Stimulated activated CD4-positive, alpha-beta T cell treated with anti-CD3 and anti-CD28 coated beads, Interleukin-4, amount 100 ng/mL, for 1 hour (primary cell): Measurements from ENCODE around the gene KCNJ9.

Experiments
- DNase-seq: peaks from one replicate; pipeline ENCODE4 v3.0.0-alpha.2; 2020

KCNJ9 gene

DNA sequence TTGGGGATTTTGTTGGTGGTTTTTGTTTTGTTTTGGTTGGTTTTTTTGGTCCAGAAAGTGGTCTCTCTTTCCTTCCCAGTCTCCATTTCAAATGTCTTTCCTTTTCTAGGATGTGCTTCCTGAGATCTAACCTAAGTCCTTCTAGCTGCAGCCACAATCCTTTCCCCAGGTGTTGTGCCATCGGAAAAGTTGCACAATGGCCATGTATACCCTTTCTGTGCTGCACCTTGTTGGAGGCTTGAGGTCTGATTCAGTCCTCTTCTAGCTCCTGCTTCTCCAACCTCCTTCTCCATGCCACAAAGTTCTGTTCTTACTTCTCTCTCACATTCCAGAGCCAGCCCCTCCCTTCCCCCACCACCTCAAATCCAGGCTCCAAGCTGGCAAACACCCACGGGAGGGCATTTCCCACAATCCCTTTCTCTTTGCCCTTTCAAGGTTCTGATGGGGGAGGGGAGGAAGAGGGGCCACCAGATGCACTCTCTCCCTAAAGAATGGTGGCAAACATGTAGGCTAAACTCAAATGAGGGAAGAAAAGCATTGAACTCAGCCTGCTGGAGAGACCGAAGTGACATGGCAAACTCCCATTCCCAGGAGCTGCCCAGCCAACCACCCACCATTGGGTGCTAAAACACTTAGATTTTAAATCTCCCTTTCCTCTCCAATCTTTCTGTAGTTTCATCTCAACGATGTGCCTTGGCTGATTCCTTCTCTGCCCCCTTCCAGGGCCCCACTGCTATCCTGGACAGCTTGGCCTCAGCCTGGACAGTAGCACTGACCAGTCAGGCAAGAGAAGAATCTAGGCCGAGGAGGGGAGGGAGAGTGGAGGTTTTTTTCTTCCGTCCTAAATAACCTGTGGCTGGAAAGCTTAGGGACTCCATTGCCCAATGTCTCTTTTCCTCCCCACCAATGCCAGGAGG lies 14.3 kb upstream of the KCNJ9 start:
- DNase-seq = no peak

DNA sequence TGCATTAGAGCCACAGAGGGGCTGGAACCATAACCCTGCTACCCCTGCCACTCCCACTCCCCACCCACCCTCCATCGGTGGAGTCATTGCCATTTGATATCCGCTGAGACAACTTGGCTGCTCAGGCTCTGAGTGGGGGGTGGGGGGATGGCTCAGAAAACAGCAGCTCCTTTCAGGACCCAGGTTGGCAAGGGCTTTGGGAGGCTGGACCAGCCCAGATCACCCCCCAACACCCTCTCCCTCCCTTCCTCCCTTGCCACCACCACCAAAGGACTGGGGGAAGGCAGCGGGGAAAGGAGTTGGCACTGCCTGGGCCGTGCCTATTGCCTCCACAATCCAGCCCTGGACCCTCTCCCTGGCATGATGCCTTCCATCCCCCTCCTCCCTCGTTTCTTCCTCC lies 13.1 kb upstream of the KCNJ9 start:
- no peak for DNase-seq

DNA sequence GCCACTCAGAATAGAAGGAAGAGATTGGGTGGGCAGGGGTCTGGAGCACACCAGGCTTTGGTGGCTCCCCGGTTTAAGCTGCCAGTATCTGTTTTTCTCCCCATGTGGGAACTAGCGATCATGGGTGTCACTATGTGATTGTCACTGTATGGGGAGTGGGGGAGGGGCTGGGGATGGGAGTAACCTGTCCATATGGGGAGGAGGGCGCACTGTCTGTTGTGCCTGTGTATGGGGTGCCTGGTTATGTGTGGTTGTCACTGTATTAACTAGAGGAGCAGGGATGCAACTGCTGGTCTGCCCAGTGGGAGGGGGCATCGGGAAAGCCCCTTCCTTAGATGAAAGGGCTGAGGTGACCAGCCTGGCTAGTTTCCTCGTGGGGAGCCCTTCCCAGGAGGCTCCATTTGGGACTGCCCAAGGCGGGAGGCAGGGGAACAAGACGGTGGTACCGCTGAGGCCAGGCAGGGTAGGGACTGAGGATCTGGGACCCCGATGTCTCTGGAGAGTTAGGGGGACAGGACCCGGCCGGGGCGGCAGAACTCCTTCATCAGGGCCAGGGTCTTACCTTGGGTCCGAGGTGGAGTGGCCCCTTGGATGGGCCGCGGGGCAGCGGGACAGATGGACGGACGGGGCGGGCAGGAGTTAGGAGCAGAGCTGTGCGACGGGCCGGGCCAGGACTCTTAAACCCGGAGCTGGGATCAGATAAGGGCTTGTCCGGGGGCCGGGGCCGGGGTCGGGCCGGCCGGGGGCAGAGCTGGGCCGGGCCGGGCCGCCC lies 11.7 kb upstream of the KCNJ9 start, which contains the start of gene KCNJ10:
Gene KCNJ10, minus strand, starts transcription at position 701 of the 772 bp plus-strand sequence. CDS start 27,628 bp downstream, outside the sequence.
- DNase-seq = no peak

DNA sequence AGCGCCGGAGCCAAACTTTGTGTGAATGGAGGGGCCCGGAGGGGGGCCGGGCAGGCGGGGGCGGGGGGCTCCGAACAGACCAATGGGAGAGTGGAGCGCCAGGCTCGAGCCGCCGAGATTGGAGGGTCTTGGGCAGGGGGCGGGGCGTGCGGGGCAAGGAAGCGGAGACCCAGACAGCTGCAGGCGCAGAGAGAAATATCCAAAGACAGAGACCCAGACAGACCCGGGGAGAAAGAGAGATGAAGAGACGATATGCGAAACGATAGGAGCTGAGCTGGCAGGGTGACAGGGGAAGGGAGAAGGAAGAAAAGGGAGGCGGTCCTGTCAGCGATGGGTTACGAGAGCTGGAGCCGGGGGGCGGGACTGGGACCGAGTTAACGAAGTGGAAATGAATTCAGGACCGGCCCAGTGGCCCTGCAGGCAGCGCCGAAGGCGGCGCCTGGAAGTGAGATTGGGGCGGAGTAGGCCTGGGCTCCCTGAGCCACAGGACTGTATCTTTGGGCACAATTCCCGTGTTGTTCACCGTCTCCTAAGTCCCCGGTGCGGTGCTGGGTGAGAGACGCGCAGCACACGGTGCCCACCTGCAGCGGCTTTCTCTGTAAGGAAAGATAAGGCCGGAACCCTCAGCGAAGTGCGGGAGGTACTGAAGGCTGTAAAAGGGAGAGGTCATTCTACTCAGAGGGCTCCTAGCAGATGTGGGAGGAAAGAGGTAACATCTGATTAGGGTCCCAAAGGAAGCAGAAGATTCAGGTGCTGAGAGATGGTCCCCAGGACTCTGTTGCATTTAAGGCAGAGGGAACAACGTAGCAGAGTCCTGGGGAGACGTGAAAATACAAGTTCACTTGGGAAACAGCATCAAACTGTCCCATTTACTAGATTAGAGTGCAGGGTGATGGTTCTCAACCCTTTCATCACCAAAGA lies 10.8 kb upstream of the KCNJ9 start:
- peak; percentile 70 for DNase-seq

DNA sequence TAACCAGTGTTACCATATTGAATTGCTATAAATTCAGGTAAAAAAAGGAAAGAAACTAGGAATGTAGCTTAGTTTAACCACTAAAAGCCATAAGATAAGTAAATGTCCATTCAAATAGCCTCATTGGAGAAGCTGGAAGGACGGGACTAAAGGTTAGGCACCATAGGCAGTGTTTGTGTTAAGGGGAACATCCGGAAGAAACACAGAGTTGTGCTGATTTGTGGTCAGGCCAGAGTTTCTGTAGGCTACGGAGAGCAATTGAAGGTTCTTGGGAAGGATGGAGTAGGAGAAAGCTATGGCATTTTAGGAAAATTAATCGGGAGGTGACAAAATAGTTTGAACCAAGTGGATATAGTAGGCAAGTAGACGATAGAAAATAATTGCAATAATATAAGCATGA lies 10.0 kb upstream of the KCNJ9 start:
- no peak for DNase-seq

DNA sequence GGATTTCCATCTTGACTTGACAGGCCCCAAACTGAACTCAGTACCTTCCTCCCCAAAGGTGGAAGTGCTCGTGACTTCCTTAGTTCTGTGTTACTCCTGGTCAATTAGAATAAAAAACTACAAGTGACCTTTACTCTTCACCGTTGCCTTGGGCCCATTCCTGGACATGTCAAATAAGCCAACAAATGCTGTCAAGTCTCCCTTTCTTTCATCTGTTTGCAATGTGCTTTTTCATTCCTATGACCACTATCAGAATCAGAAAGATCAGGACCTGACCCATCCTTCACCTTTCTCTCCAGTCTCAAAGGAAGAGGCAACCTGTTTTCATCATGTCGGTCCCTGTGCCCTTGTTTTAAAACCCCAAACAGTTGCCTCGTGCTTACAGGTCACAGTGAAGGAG lies 6.5 kb upstream of the KCNJ9 start:
- no peak for DNase-seq

DNA sequence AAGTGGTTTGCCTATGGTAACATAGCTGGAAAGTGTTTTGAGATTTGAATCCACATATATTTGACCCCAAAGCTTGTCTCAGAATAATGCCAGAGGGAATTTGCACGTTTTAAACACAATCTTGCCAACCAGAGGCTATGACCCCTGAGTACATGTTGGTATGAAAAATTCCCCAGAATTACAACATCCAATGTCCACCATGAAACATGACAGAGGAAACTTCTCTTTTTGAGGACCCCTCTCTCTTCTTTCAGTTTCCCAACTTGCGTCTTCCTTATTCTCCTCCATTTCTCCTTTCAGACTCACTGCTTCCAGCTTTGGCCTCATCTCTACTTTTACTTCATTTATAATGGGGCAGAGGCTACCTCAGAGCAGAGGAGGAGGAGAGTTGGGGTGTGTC lies 5.5 kb upstream of the KCNJ9 start:
- DNase-seq = no peak

DNA sequence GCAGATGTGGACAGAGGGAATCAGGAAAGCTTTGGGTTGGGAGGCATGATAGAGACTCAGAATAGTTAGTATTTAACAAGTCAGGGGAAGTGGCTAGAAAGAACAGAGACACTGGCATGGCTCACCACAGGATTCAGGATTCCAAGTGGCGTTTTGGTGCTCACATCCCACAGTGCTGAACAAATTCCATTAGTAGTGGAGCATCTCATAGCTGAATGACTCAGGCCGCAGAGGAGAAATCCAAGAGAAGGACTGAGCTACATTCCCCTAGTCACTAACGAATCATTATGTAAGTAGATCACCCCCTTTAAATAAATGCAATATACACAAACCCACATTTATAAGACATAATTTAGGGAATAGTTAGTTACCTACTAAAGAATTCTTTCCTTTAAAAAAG lies 5.0 kb upstream of the KCNJ9 start:
- DNase-seq = no peak

DNA sequence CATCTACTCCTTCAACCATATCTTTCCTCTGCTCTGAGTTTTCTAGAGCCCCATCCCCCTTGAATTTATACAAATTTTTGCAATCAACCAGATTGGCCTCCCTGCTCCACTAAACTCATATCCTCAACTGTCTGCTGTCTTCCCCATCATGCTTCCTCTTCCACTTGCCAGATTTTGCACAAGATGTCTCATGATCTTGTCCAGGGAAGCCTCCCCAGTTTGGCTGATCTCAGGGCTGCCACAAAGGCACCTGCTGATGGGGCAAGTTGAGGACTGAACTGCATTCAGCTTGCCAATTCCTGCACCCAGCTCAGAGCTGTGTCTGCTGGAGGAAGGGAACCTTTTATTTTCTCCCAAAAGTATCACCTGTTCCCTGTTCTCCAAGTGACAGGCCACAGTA lies 3.9 kb upstream of the KCNJ9 start:
- DNase-seq = no peak

DNA sequence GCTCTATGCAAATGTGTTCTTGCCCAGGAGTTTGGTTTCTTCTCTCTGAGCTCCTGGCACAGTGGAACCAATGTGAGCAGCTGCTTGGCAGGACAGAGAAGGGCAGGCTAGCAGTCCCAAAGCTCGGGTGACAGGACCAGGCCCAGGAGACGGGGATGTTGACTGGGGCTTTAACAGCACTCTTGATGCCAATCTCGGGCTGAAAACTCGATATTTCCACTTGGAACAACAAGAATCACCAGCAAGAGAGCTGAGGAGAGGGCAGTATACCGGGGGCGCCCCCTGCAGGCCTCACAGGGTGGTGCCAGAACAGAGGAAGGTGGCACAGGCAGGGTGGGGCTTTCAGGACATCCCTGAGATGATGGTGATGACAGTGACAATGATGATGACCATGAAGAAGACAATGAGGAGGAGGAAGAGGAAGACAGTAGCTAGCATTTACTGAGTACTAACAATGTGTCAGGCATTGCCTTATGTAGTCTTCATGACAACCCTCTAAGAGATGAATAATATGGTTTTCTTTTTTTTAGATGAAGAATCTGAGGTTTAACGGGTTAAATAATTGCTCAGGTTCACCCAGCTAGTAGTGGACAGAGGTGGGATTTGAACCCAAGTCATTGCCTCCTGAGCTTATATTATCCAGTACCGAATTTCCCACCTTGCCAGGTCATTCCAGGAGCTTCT lies 2.7 kb upstream of the KCNJ9 start:
- peak; percentile 60 for DNase-seq

DNA sequence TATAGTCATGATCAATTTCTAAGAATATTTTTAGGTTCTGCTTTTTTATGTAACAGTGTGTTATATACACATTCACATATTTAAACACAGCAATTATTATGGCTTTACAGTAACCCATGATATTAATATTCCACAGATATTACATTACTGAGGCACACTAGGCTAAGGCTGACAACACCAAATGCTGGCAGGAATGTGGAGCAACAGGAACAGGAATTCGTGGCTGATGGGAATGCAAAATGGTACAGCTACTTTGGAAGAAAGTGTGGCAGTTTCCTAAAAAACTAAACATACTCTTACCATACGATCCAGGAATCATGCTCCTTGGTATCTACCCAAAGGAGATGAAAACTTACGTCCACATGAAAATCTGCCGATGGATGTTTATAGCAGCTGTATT lies 1.9 kb upstream of the KCNJ9 start:
- DNase-seq = no peak

DNA sequence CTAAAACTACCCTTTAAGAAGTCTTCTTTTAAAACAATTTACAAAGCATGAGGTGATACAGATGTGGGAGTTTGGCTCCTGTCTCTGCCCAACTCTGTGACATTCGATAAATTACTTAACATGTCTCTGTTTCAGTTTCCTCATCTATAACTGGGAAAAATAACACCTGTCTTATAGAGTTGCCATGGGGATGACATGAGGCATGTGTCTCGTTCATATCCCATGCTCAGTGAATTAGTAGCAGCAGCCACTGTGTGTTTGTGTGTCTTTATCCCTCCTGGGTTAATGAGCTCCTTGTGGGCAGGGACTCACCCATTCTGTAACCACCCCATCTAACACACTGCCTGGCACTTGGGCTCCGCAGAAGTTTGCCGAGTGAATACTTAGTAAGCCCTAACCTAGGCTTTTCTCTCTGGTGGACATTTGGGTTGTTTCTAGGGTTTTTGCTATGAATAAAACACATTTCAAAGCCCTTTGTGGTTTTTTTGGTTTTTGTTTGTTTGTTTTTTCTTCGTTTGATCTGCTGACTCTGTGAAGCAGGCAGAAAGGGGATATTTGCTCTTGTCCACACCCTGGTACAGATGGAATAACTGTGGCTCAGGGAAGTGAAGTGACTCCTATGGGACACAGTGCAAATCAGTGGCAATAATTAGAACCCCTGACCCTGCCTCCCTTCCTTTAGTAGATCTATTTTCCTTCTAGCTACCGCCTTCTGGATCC lies 797 bp upstream of the KCNJ9 start:
- DNase-seq = no peak

DNA sequence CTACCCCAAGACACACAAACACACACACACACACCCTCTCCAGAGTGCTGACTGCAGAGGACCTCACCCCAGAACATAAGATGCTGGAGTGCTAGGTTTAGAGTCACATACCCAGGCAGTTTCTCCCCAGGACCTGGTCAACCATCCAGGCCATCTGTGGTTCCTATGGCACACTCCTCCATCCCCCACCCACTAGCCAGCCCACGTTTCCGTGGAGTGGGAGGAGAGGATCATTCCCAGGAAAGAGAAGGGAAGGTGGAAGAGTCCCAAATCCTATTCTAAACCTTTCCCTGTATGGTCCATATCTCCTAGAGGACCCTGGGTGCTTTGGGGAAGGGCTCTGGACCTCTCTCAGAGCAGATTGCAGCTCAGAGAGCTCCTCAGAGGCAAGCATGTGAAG lies 1.1 kb downstream of the KCNJ9 start:
- no peak for DNase-seq

DNA sequence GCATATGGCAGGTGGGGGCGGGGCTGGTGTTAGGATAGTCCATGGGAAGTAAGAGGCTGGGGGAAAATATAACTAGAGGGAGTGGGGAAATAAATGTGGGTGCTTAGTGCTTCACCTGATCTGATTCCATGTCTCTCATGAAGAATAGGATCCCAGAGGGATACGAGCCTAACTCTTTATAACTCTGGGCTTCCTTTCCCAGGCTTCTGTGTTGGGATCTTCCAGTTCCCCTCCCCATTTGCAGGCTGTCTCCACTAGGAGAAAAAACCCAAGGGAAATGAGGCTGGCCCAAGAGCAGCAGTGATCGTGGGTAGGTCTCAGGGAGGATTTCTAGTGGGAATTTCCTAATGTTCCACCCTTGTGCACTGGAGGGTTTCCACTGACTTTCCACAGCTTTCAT lies 1.6 kb downstream of the KCNJ9 start:
- no peak for DNase-seq

DNA sequence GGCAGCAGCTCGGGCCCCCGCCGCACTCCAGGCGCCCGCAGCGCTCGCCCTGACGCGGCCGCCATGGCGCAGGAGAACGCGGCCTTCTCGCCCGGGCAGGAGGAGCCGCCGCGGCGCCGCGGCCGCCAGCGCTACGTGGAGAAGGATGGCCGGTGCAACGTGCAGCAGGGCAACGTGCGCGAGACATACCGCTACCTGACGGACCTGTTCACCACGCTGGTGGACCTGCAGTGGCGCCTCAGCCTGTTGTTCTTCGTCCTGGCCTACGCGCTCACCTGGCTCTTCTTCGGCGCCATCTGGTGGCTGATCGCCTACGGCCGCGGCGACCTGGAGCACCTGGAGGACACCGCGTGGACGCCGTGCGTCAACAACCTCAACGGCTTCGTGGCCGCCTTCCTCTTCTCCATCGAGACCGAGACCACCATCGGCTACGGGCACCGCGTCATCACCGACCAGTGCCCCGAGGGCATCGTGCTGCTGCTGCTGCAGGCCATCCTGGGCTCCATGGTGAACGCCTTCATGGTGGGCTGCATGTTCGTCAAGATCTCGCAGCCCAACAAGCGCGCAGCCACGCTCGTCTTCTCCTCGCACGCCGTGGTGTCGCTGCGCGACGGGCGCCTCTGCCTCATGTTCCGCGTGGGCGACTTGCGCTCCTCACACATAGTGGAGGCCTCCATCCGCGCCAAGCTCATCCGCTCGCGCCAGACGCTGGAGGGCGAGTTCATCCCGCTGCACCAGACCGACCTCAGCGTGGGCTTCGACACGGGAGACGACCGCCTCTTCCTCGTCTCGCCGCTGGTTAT lies 2.8 kb downstream of the KCNJ9 start:
- DNase-seq = peak; percentile 82

DNA sequence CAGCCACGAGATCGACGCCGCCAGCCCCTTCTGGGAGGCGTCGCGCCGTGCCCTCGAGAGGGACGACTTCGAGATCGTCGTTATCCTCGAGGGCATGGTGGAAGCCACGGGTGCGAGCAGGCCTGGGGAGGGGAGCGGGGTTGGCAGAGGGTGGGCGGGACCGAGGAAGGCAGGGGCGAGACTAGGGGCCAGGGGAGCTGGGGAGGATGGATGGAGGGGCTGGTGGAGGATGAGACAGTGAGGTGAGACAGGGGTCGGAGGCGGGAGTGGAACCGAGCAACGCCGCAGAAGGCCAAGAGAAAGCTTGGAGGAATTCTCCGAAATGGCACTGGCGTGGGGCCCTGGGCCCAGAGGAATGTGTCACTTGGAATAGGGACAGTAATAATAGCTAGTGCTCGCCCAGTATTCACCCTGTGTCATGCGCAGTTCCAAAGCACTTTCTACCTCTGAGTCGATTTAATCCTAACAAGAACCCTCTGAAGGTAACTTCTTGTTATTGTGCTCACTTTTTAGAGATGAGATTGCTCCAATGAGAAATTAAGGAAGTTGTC lies 3.5 kb downstream of the KCNJ9 start:
- no peak for DNase-seq

DNA sequence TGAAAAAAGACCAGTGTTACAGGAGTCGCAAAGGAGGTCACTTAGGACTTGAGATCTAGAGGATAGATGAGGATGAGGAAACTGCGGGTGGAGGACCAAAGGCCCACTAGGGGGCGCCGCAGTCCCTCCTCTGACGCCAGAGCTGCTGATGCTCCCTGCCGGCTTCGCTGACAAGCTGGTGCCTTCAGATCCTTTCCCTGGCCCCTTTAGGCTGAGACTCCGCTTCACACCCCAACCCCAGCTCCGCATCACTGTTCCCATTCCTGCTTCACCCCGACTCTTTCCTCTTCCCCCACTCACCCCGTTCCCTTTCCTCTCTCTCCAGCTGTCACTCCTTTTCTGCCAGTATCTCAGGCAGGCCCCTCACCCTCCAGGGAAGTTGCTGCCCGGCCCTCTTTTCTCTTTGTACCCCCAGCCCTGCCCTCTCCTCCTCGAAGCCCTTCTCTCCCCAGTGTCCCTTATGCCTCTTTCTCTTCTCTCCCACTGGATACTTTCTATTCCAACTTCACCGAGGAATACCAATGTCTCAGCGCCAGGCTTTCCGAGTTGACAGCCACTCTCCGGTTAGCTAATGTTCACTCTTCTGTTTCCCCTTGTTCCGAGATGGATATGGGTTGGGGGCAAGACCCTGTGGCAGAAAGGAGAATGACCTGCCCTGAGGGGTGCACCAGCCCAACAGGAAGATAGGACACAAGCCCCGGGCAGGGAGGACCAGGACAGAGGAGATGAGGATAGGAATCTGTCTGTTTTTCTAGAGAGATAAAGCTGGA lies 4.5 kb downstream of the KCNJ9 start:
- peak; percentile 81 for DNase-seq

DNA sequence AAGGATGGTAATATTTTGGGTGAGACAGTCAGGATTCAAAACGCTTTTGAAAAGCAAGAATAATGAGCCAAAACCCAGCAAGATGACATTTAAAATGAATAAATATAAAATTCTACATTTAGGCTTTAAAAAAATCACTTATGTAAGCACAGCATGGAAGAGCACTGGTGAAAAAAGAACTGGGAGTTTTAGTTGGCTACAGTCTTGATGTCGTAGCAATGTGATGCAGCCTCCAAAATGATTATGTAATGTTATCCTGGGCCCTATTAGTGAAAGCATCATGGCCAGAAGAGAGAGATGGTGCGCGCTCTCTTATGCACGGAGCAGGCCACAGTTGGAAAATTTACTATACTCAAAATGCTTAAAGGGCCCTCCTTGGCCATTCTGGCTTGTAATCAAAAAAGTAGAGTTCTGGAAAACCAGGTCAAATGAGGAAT lies 5.1 kb downstream of the KCNJ9 start:
- no peak for DNase-seq

DNA sequence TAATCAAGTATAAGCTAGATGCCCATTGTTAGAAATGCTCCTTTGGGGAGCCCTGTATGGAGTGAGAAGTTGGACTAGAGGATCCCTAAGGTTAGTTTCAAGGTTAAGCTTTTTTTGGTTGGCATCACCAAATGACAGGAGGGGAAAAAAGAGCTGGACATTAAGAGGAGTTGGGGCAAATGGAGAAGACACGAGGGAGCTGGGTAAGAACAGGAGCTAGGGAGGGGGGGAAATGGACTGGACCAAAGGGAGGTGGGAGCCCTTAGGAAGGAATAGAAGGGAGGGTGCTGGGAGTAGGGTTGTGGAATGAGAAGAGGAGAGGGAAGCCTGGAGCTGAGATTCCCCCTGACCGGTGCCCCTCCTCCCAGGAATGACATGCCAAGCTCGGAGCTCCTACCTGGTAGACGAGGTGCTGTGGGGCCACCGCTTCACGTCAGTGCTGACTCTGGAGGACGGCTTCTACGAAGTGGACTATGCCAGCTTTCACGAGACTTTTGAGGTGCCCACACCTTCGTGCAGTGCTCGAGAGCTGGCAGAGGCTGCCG lies 5.9 kb downstream of the KCNJ9 start:
- DNase-seq = no peak
